Esophagus squamous epithelium (tissue), 4 donors: ENCODE results near the gene ECSCR.

Source experiments
- POLR2A ChIP-seq, 4 donors: fragments of 450-650 bp; IDR thresholded peaks; one replicate each; pipeline ENCODE4 v1.6.1; 2017; ENCODE audit warnings: antibody characterized with exemption in 4 of 4, mild to moderate bottlenecking in 4 of 4, moderate library complexity in 3 of 4
- TF ChIP-seq, protein P1 (sequence below), 6 experiments: fragments of 450-650 bp in 4 of 6; fragments of 200-600 bp in 2 of 6; sonication (generic) in 2 of 6; IDR thresholded peaks; one replicate each; pipeline ENCODE4 v1.5.1; 2016 to 2019; ENCODE audit warnings: antibody characterized with exemption in 6 of 6, mild to moderate bottlenecking in 4 of 6, moderate library complexity in 4 of 6

DNA sequence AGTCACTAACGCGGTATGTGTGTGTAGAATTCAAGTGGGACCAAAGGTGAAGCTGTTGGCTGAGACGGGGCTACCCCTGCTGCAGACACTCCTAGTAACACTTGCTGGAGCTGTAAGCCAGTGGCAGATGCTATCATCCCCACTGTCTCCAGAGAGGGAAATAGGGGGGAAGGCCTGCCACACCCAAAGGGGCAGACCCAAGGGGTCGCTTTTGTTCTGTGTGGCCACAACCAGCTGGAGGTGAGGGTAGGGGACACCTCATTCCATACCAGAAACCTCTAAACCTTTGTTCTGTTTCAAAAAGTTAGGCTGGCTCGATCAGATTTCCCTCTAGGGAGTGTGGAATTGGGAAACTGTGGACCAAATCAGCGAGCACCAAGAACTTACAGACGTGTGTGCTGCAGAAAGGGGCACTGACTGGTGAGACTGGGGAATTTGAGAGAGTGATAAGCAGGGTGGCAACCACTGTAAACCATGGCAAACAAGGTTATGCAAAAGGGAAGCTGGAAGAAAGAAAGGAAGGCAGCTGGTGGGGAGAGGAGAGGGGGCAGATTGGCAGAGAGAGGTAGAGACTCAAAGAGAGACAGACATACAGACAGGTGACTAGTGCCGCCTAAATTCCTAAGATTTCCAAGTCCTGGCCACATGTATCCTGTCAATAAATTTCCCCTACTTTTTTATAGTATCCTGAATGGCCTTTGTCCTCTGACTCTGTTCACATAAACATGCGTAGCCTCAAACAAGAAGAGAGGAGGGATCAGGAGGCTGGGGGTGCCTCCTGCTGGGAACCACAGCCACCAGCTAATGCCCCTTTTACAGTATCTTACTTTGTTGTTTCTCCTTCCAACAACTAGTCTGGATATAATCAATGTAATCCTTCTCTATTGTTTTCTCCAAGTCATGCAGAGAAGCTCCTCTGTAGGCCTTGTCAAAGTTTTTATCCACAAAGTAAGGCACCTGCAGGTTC is 43.0 kb downstream of the ECSCR start:
- TF ChIP-seq POLR2A (IDR thresholded peaks at IDR 0.05): no peak
- TF ChIP-seq, protein P1, sequence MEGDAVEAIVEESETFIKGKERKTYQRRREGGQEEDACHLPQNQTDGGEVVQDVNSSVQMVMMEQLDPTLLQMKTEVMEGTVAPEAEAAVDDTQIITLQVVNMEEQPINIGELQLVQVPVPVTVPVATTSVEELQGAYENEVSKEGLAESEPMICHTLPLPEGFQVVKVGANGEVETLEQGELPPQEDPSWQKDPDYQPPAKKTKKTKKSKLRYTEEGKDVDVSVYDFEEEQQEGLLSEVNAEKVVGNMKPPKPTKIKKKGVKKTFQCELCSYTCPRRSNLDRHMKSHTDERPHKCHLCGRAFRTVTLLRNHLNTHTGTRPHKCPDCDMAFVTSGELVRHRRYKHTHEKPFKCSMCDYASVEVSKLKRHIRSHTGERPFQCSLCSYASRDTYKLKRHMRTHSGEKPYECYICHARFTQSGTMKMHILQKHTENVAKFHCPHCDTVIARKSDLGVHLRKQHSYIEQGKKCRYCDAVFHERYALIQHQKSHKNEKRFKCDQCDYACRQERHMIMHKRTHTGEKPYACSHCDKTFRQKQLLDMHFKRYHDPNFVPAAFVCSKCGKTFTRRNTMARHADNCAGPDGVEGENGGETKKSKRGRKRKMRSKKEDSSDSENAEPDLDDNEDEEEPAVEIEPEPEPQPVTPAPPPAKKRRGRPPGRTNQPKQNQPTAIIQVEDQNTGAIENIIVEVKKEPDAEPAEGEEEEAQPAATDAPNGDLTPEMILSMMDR (IDR thresholded peaks at IDR 0.05): no peak
